Upper lobe of right lung (tissue), 1 donor: ENCODE measurements around the gene SAMD4A. TPM values are rescaled to one million over a fixed set of nuclear protein-coding genes. Genes with fewer than 3 reads are reported as not detected.

Experiments
- ATAC-seq: fragments of 200-7000 bp; cut with Tn5 transposase; one replicate; pipeline ENCODE4 v1.9.1; 2020; ENCODE audit warnings: mild to moderate bottlenecking, moderate library complexity
- DNase-seq: peaks from one replicate; pipeline ENCODE4 v3.0.0-alpha.2; 2020
- H3K27ac ChIP-seq: fragments of 200-600 bp; one replicate; pipeline ENCODE4 v1.8.0; 2022
- H3K27me3 ChIP-seq: fragments of 200-600 bp; one replicate; pipeline ENCODE4 v1.8.0; 2022; ENCODE audit warnings: mild to moderate bottlenecking
- H3K36me3 ChIP-seq: fragments of 200-600 bp; one replicate; pipeline ENCODE4 v1.8.0; 2022
- H3K4me1 ChIP-seq: fragments of 200-600 bp; one replicate; pipeline ENCODE4 v1.8.0; 2022
- H3K4me3 ChIP-seq: fragments of 200-600 bp; one replicate; pipeline ENCODE4 v1.8.0; 2022; ENCODE audit warnings: mild to moderate bottlenecking
- H3K9me3 ChIP-seq: fragments of 200-600 bp; one replicate; pipeline ENCODE4 v1.8.0; 2022
- intact Hi-C: fragments of 100-400 bp; cut with DNase I; formaldehyde crosslinking; loops from one replicate; pipeline ENCODE4 v1.11.0; 2022
- total RNA-seq: library from RNA; stranded (reverse); fragmentation: NEBNext Ultra II Directional; extraction: Animal tissue kit (Norgen Biotek cat#: 25700); gene quantifications from one replicate; pipeline ENCODE4 v1.2.1, GENCODE V29; 2021
- TF ChIP-seq, protein P1 (sequence below): fragments of 200-600 bp; IDR thresholded peaks from one replicate; pipeline ENCODE4 v1.8.0; 2022; ENCODE audit warnings: antibody characterized with exemption
- donor health status: DM: no; HTN: yes; CAD: no; lungs with severe emphysema.

Gene SAMD4A
- total RNA-seq, 1 donor from 2014 or later, result 39.1 TPM

DNA sequence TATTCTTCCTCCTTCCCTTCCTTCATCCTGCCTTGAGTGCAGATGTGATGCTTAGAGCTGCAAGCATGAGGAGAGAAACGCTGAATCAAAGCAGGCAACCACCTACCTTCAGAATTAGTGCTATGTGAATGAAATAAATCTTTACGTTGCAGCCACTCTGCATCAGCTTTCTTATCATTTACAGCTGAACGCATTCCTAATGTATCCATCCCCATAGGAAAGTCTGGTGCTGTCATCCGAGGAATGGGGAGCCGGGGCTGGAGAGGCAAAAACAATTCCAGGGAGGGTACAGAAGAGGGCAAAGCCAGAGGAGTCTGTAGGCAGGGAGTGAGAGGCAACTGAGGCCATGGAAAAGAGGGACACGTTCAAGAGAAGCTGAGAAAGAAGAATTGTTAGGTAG, 245.7 kb downstream of the SAMD4A start:
- Histone ChIP-seq H3K36me3 (no peaks in the 10 kb centered on the region), H3K9me3 (no peaks in the 10 kb centered on the region)
- ATAC-seq, result no peak

DNA sequence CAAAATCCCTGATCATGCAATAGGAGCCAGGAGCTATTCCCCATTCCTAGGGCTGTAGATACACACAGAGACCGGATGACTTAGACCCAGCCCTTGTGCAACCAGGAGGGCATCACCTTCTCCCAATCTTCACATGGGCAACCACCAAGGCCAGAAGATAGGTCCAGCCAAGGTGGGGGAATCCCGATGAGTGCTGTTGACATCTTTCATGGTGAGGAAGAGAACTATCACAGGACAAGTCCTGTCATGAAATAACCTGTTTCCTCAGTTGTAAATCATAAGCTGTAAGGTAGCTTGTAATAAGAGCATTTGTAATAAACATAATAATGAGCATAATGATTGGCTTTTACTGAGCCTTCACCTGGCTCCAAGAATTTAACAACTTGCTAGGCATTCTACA, 246.2 kb downstream of the SAMD4A start:
- DNase-seq (no peak), ATAC-seq (no peak)
- H3K27me3 ChIP-seq, result no peaks in the 10 kb centered on the region
- H3K4me1 ChIP-seq, result no peaks in the 10 kb centered on the region
- intact Hi-C loops, result no loop called here
- H3K36me3 ChIP-seq, result no peaks in the 10 kb centered on the region
- H3K4me3 ChIP-seq, result no peak overlapping the region
- TF ChIP-seq, protein P1, sequence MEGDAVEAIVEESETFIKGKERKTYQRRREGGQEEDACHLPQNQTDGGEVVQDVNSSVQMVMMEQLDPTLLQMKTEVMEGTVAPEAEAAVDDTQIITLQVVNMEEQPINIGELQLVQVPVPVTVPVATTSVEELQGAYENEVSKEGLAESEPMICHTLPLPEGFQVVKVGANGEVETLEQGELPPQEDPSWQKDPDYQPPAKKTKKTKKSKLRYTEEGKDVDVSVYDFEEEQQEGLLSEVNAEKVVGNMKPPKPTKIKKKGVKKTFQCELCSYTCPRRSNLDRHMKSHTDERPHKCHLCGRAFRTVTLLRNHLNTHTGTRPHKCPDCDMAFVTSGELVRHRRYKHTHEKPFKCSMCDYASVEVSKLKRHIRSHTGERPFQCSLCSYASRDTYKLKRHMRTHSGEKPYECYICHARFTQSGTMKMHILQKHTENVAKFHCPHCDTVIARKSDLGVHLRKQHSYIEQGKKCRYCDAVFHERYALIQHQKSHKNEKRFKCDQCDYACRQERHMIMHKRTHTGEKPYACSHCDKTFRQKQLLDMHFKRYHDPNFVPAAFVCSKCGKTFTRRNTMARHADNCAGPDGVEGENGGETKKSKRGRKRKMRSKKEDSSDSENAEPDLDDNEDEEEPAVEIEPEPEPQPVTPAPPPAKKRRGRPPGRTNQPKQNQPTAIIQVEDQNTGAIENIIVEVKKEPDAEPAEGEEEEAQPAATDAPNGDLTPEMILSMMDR, result no peak
- no peak overlapping the region for H3K27ac ChIP-seq
- H3K9me3 ChIP-seq, result no peaks in the 10 kb centered on the region

More for the DNA sequence above, 245.7 kb downstream of the SAMD4A start:
- TF ChIP-seq, protein P1, result no peak
- Histone ChIP-seq H3K27me3 (no peaks in the 10 kb centered on the region), H3K4me3 (no peak overlapping the region), H3K27ac (no peak overlapping the region), H3K4me1 (no peaks in the 10 kb centered on the region)
- intact Hi-C loops, result no loop called here
- DNase-seq, result no peak

DNA sequence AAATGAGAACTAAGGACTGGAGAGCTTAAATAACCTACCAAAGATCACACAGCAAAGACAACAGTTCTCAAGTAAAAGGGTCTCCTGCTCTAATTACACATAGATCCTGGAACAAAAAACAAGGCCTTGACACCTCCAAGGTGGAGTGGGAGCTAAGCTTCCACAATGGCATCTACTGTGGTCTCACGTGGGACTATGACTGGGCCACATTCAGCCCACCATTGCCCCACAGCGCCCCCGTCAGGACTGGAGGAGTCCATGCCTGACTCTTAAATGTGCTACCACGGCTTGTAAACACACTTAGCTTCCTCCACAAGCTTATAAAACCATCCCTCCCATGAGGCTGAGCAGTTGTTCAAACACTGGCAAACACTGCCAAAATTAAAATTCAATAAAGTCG, 247.1 kb downstream of the SAMD4A start:
- ATAC-seq (no peak), DNase-seq (no peak)
- Histone ChIP-seq H3K4me3 (no peak overlapping the region), H3K27ac (no peak overlapping the region), H3K27me3 (no peaks in the 10 kb centered on the region), H3K36me3 (no peaks in the 10 kb centered on the region), H3K4me1 (no peaks in the 10 kb centered on the region), H3K9me3 (no peaks in the 10 kb centered on the region)
- intact Hi-C loops, result no loop called here
- TF ChIP-seq, protein P1, result no peak

DNA sequence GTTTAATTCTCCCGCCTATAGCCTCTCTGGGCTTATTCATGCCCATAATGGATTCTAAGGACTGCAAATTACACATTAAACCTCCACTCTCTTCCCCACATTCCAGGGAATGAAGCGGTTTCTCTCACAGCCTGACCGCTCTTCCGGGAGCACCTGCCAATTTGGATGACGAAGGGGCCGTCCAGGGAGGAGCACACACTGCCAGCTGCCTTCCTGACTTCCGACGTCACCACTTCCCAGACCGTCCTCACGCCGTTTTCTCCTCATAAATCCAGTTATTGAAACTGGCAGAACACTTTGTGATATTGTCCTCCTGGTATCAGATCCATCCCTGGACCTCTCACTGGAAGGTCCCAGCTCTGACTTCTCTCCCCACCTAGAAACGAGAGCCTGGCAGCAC, 248.1 kb downstream of the SAMD4A start:
- TF ChIP-seq, protein P1, result no peak
- Histone ChIP-seq H3K36me3 (no peaks in the 10 kb centered on the region), H3K4me3 (no peak overlapping the region), H3K9me3 (no peaks in the 10 kb centered on the region), H3K27ac (no peak overlapping the region), H3K27me3 (no peaks in the 10 kb centered on the region), H3K4me1 (no peaks in the 10 kb centered on the region)
- no peak for DNase-seq
- intact Hi-C loops, result no loop called here
- peak; percentile 51 for ATAC-seq

DNA sequence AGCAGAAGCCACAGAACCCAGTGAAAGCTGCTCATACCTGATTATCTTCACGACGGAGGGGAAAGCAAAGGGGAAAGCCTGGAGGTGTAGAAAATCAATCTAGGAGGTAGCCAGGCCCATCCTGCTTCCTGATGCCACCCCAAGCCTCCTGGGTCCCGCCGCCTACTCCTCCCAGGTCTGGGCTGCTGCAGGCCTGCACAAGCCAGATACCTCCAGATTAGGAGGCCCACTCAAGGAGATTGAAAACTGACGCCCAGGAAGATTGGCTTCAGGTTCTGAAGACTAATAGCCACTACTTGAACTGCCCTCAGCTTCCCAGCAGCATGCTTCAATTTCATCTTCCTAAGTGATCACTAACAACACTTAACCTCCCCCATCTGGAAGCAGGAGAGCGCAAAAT, 248.6 kb downstream of the SAMD4A start:
- Histone ChIP-seq H3K9me3 (no peaks in the 10 kb centered on the region), H3K4me1 (no peaks in the 10 kb centered on the region), H3K36me3 (no peaks in the 10 kb centered on the region), H3K27ac (no peak overlapping the region), H3K4me3 (no peak overlapping the region), H3K27me3 (no peaks in the 10 kb centered on the region)
- intact Hi-C loops, result no loop called here
- no peak for ATAC-seq
- TF ChIP-seq, protein P1, result no peak
- no peak for DNase-seq

DNA sequence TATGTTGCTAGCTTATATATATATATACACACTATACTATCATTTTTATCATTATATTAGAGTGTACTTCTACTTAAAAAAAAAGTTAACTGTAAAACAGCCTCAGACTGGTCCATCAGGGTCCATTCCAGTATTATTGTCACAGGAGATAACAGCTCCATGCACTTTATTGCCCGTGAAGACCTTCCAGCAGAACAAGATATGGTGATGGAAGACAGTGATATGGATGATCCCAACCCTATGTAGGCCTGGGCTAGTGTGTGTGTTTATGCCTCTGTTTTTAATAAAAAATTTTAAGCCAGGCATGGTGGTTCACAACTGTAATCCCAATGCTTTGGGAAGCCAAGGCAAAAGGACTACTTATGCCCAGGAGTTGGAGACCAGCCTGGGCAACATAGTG, 249.5 kb downstream of the SAMD4A start:
- Histone ChIP-seq H3K27me3 (no peaks in the 10 kb centered on the region), H3K9me3 (no peaks in the 10 kb centered on the region), H3K36me3 (no peaks in the 10 kb centered on the region), H3K4me1 (no peaks in the 10 kb centered on the region), H3K4me3 (no peak overlapping the region), H3K27ac (no peak overlapping the region)
- no peak for DNase-seq
- intact Hi-C loops, result no loop called here
- no peak for ATAC-seq
- TF ChIP-seq, protein P1, result no peak
